HepG2 (cell line): Measurements from ENCODE around the gene CYP11A1. TPM values are rescaled to one million over a fixed set of nuclear protein-coding genes. Genes with fewer than 3 reads are reported as not detected.

Source experiments
- CSRNP1 ChIP-seq: sonication (generic); formaldehyde crosslinking; IDR thresholded peaks from 2 replicates; pipeline ENCODE4 v1.8.1; 2023; ENCODE audit warnings: mild to moderate bottlenecking, missing genetic modification reagents
- JUNB ChIP-seq: sonication (generic); formaldehyde crosslinking; IDR thresholded peaks from 2 replicates; pipeline ENCODE4 v1.8.0; 2022; ENCODE audit warnings: missing genetic modification reagents, mild to moderate bottlenecking, borderline replicate concordance
- NR1H2 ChIP-seq: sonication (generic); formaldehyde crosslinking; IDR thresholded peaks from 2 replicates; pipeline ENCODE4 v1.8.1; 2022; ENCODE audit warnings: low read depth, missing genetic modification reagents, borderline replicate concordance
- PHF21A ChIP-seq: sonication (generic); formaldehyde crosslinking; IDR thresholded peaks from 2 replicates; pipeline ENCODE4 v1.5.0; 2020; ENCODE audit warnings: mild to moderate bottlenecking, missing genetic modification reagents
- POLR2AphosphoS2 ChIP-seq: IDR thresholded peaks from 2 replicates; pipeline ENCODE4 v1.6.1; 2011; ENCODE audit warnings: low read depth, low read length, improper control_type of control experiment
- RBM39 ChIP-seq: fragments of 200-400 bp; formaldehyde crosslinking; IDR thresholded peaks from one replicate; pipeline ENCODE4 v1.6.1; 2018; ENCODE audit warnings: antibody characterized with exemption, mild to moderate bottlenecking, low read depth, low read length; ENCODE audit not compliant: poor library complexity, severe bottlenecking
- SAP130 ChIP-seq: IDR thresholded peaks from 2 replicates; pipeline ENCODE4 v1.6.1; 2016; ENCODE audit warnings: low read depth
- ZBTB7B ChIP-seq: sonication (generic); formaldehyde crosslinking; IDR thresholded peaks from 2 replicates; pipeline ENCODE4 v1.4.0; 2020; ENCODE audit warnings: missing genetic modification reagents
- ZFX ChIP-seq: sonication (generic); formaldehyde crosslinking; IDR thresholded peaks from 2 replicates; pipeline ENCODE4 v1.4.0; 2020; ENCODE audit warnings: mild to moderate bottlenecking, low read depth, missing genetic modification reagents, moderate library complexity
- ZGPAT ChIP-seq: IDR thresholded peaks from 2 replicates; pipeline ENCODE4 v1.6.1; 2016; ENCODE audit warnings: mild to moderate bottlenecking
- ZNF232 ChIP-seq: sonication (generic); formaldehyde crosslinking; IDR thresholded peaks from 2 replicates; pipeline ENCODE4 v1.4.0; 2020; ENCODE audit warnings: missing genetic modification reagents, borderline replicate concordance
- ZNF256 ChIP-seq: sonication (generic); formaldehyde crosslinking; conservative IDR thresholded peaks from 2 replicates; pipeline ENCODE4 v1.4.0; 2020; ENCODE audit warnings: missing genetic modification reagents
- ZNF546 ChIP-seq: sonication (generic); formaldehyde crosslinking; conservative IDR thresholded peaks from 2 replicates; pipeline ENCODE4 v1.8.1; 2023; ENCODE audit warnings: mild to moderate bottlenecking, missing genetic modification reagents
- polyA plus RNA-seq, 8 experiments: library from polyadenylated mRNA; depleted of rRNA in 3 of 8; stranded (reverse) in 7 of 8; unstranded in 1 of 8; fragments of >200 nt; fragmentation: Illumina TruSeq in 4 of 8; extraction: Trizol in 4 of 8; gene quantifications; 2 replicates each; pipeline versions ENCODE4 v1.2.1 to v1.2.3, GENCODE V29; 2011 to 2016; ENCODE audit warnings: low read depth in 4 of 8, missing spikeins in 1 of 8, mixed read lengths in 1 of 8; ENCODE audit not compliant: insufficient read depth in 1 of 8
- total RNA-seq, 5 experiments: library from RNA; depleted of rRNA; stranded (reverse); fragments of >200 nt; fragmentation: Illumina TruSeq; extraction: Trizol; gene quantifications; 2 replicates each; pipeline ENCODE4 v1.2.3, GENCODE V29; 2016; ENCODE audit warnings: low read depth in 1 of 5
- TF ChIP-seq, protein P1 (sequence below), 2 experiments: sonication (generic) in 1 of 2; formaldehyde crosslinking in 1 of 2; IDR thresholded peaks; 2 replicates each; pipeline versions ENCODE4 v1.4.0 to v1.6.1; 2016 to 2020; ENCODE audit warnings: borderline replicate concordance in 1 of 2, low read depth in 1 of 2, mild to moderate bottlenecking in 1 of 2, missing genetic modification reagents in 1 of 2
- TF ChIP-seq, protein P2 (sequence below): sonication (generic); formaldehyde crosslinking; IDR thresholded peaks from 2 replicates; pipeline ENCODE4 v1.4.0; 2020; ENCODE audit warnings: missing genetic modification reagents

Gene CYP11A1
- total and polyA plus RNA-seq, 2 of the 13 experiments (the other 11 are each of a cell fraction or from before 2014, with no cell fraction given): 0.66 to 0.92 TPM

DNA sequence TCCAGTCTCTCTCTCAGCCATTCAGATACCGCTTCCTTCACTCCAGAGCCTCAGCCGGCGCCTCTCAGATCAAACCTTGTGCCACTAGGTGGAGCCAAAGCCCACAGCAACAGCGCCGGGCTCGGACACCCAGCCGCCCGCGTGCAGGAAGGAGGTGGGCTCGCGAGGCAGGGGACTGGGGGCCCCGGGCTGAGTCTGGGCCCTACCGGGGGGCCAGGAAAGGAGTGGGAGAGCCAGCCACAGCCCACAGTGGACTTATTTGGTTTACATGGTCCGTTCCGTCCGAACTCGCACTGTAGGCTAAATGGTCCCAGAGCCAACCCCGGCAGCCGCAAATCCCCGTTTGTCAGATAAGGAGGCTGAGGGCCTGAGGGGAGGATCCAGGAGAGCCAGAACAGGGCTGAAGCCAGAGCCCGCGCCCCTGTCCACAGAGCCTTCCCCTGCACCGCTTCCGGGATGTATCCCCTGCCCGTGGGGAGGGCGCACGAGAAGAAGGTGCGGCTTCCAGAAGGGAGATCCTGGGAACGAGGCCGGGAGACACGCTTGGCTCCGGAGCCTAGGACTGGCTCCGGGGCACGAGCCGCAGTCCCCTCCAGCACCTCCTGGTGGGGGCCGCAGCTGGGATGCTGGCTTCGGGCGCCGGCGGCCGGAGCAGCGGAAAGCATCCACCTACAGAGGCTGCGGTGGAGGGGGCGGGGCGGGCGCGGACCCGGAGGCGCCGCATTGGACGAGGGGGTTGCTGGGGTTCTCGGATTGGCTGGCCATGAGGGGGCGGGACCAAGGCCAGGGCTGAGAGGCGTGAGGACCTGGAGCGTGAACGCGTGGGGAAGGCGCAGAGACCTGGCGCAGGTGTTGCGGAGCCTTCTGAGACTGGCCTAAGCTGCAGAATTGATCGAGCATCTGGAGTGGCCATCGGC lies 6.5 kb upstream of the CYP11A1 start (continued):
- TF ChIP-seq POLR2AphosphoS2 (no peak), ZNF256 (CRISPR knock-in tag) (0 out of 2 replicates have a peak, but pooled peaks have one; percentile 71), JUNB (no peak), SAP130 (CRISPR knock-in tag) (peak; percentile 72), ZBTB7B (CRISPR knock-in tag) (peak; percentile 74), ZFX (CRISPR knock-in tag) (0 out of 2 replicates have a peak, but pooled peaks have one; percentile 15), PHF21A (CRISPR knock-in tag) (0 out of 2 replicates have a peak, but pooled peaks have one; percentile 46), NR1H2 (CRISPR knock-in tag) (no peak), ZNF546 (CRISPR knock-in tag) (peak; percentile 50; the same call in 1 of the 2 replicates), RBM39 (peak; percentile 84), ZNF232 (CRISPR knock-in tag) (0 out of 2 replicates have a peak, but pooled peaks have one; percentile 18), CSRNP1 (CRISPR knock-in tag) (peak; percentile 25; the same call in 1 of the 2 replicates), ZGPAT (CRISPR knock-in tag) (peak; percentile 57)
- TF ChIP-seq, protein P1, sequence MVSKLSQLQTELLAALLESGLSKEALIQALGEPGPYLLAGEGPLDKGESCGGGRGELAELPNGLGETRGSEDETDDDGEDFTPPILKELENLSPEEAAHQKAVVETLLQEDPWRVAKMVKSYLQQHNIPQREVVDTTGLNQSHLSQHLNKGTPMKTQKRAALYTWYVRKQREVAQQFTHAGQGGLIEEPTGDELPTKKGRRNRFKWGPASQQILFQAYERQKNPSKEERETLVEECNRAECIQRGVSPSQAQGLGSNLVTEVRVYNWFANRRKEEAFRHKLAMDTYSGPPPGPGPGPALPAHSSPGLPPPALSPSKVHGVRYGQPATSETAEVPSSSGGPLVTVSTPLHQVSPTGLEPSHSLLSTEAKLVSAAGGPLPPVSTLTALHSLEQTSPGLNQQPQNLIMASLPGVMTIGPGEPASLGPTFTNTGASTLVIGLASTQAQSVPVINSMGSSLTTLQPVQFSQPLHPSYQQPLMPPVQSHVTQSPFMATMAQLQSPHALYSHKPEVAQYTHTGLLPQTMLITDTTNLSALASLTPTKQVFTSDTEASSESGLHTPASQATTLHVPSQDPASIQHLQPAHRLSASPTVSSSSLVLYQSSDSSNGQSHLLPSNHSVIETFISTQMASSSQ (IDR thresholded peaks at IDR 0.05; ENCODE audit: low read depth): no peak
- TF ChIP-seq, protein P1 (CRISPR knock-in tag; IDR thresholded peaks at IDR 0.05; ENCODE audit: borderline replicate concordance): 0 out of 2 replicates have a peak, but pooled peaks have one; percentile 26
- TF ChIP-seq, protein P2, sequence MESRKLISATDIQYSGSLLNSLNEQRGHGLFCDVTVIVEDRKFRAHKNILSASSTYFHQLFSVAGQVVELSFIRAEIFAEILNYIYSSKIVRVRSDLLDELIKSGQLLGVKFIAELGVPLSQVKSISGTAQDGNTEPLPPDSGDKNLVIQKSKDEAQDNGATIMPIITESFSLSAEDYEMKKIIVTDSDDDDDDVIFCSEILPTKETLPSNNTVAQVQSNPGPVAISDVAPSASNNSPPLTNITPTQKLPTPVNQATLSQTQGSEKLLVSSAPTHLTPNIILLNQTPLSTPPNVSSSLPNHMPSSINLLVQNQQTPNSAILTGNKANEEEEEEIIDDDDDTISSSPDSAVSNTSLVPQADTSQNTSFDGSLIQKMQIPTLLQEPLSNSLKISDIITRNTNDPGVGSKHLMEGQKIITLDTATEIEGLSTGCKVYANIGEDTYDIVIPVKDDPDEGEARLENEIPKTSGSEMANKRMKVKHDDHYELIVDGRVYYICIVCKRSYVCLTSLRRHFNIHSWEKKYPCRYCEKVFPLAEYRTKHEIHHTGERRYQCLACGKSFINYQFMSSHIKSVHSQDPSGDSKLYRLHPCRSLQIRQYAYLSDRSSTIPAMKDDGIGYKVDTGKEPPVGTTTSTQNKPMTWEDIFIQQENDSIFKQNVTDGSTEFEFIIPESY: peak; percentile 3; the same call in 1 of the 2 replicates
